ENCODE data around the gene RSPO1. TPM values are rescaled to one million over a fixed set of nuclear protein-coding genes. Genes with fewer than 3 reads are reported as not detected.

The RSPO1 gene
- total RNA-seq, 1 donor from 2014 or later: not detected

DNA sequence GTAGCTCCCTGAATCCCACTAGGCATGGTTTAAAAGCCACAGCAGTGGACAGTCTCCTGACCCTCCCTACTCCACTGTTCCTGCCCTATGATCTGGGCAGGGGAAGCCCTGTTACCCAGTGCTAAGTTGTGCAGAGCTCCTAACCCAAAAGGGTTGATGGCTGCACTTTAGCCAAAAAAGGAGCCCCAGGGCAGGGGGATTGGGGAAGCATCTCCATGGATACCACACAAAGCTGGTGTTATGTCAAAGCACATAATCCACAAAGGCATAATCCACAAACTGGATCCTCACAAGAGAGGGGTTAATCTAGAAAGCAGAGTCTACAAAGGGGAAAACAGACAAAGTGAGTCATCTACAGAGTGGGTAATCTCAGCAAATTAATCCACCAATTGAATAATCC, 5.7 kb downstream of the RSPO1 start:
- intact Hi-C loops (cut with DNase I): no loop called here
- DNase-seq (ENCODE audit: low spot score): no peak

DNA sequence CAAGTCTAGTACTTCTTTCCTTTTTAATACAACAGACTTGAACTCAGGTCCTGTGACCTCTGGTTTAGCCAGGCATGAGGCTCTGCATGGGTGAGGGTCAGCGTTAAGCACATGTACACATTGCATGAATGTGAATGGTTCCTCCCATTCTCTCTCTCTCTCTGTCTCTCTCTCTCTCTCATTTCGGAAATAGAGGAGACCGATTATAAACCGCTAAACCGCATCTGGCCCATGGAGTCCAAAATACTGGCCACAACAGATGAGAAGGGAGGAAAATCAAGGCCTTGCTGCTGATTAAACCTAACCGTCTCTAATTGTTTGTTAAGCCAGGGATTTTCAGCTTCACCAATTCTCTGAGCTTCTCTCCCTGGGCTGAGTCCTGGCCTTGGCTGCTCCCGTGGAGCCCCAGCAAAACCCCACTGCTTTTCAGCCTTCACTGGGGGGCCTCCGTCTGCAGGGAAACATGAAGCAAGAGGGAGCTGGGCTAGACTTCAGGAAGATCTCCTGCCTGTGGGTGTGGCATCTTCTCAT, 6.6 kb downstream of the RSPO1 start:
- intact Hi-C loops (cut with DNase I): no loop called here

GRCh38 chr1:37622131-37622530, 12.6 kb downstream of the RSPO1 start:
- DNase-seq (ENCODE audit: low spot score): no peak
- intact Hi-C loops (cut with DNase I): no loop called here

More for the DNA sequence above, 6.6 kb downstream of the RSPO1 start:
- DNase-seq (ENCODE audit: low spot score): no peak

GRCh38 chr1:37621326-37621870, 13.3 kb downstream of the RSPO1 start:
- DNase-seq (ENCODE audit: low spot score): no peak
- intact Hi-C loops (cut with DNase I): no loop called here

DNA sequence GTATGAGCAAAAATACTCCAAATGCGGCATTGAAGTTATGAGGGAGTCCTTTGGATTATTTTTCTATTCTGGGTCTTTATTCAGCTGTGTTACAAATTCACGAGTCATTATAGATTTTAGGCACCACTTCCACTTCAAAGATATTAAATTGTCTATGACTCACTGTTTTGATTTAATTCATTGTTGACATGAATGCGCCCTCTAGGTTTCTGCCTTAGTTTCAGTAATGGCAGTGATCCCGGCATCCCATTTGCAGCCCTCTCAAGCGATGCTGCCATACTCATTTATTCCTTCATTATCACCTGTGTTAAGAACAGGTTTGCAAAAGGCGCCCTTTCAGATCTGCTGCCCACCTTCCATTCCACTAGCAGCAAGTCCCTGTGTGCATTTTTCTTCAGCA, 14.0 kb downstream of the RSPO1 start:
- intact Hi-C loops (cut with DNase I): no loop called here
- no peak for DNase-seq (ENCODE audit: low spot score)

DNA sequence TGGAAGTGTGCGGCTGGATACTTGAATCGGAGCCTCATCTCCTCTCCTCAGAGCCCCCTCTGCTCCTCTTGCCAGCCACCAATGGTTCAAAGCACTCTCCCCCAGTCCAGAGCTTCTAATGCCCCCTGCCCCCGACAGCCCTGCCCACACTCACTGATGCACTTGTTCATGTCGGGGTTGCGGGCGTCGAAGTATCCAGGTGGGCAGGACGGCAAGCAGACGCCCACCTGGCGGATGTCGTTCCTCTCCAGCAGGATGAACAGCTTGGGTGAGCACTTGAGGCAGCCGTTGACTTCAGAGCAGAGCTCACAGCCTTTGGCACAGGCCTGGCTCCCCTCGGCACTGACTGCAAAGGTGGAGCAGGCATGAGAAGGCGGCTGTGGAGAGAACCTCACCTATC, 18.4 kb downstream of the RSPO1 start:
- no peak for DNase-seq (ENCODE audit: low spot score)
- intact Hi-C loops (cut with DNase I): no loop called here

GRCh38 chr1:37614105-37614504, 20.6 kb downstream of the RSPO1 start:
- no peak for DNase-seq (ENCODE audit: low spot score)
- intact Hi-C loops (cut with DNase I): no loop called here

DNA sequence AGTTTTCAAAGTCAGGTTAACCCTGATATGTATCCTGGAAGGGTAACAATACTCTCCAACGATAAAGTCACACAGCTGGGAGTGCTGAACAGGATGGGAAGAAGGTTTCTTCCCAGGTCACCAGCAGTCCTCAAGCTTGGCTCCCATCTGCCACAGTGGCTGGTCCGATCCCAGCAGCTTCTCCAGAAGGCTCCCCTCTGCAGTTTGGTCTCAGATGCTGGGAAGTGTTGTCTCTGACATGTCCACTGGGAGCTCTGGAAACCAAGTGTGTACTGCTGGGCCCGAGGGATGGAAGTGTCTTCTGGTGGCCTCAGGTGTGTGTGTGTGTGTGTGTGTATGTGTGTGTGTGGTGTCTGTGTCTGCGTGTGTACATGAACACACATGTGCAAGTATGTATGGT, 22.5 kb downstream of the RSPO1 start:
- DNase-seq (ENCODE audit: low spot score): no peak
- intact Hi-C loops (cut with DNase I): no loop called here

DNA sequence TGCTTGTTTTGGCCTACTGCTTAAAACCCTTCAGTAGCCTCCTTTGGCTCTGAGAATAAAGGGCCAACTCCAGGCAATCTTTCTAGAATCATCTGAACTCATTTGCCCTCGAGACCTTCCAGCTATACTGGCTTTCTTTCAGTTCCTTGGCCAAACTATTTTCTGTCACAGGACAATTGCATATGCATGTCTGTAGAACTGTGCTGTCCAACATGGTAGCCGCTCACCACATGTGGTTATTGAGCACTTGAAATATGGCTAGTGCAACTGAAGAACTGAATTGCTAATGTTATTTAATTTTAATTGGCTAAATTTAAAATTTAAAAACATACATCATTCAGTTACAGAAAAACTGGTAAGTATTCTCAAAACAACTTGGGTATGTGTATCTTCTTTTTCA, 24.7 kb downstream of the RSPO1 start:
- intact Hi-C loops (cut with DNase I): loop anchor here (10.0 kb wide), 1 partner anchor 155 kb away; no protein-coding TSS in a partner anchor
- DNase-seq (ENCODE audit: low spot score): no peak

DNA sequence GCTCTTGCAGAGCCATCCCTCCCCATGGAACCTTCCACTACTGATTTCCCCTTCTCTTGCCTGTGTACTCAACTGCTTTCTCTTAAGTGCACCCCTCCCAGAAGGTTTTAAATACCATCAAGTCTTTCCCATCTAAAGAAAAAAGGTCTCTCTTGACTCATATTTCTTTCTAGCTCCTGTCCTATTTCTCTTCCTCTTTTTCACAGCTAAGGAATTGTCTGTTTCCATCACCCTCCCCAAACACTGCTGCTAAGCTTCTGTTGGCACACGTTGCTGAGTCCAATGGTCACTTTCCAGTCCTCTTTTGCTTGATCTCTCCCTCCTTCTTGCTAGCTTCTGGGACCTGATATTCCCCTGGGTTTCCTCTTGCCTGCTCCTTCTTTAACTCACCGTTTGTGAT, 25.7 kb downstream of the RSPO1 start:
- DNase-seq (ENCODE audit: low spot score): no peak
- intact Hi-C loops (cut with DNase I): loop anchor here (10.0 kb wide), 1 partner anchor 154 kb away; no protein-coding TSS in a partner anchor

DNA sequence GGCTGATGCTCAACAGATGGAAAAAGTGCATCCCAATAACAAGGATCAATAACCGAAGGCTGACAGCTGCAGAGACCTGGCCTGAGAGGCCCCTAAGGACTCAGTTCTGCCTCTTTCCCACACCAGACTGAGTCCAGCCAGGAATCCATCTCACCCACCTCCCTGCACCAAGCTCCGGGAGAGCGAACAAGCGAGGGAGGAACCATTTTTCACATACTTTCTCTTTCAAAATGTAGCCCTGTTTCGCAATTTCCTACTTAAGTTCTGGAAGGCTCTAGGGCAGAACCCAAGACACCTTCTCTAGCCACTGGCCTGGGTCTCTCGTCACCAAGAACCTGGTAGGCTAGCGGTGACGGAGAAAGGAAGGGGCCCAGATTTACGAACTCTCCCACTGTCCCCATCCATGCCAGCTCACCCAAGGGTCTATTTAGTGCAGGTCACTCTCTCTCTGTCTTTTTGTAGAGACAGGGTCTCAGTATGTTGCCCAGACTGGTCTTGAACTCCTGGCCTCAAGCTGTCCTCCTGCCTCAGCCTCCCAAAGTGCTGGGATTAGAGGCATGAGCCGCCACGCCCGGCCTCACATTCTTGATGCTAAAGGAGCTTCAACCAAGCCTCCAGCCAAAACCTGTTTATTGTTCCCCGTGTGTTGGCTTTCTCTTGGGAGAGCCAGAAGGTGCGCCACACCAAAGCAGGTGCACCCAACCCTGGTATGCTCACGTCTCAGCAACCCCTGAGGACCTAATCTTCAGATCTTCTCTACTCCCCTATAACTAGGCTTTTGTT, 28.0 kb downstream of the RSPO1 start:
- intact Hi-C loops (cut with DNase I): loop anchor here (10.0 kb wide), 1 partner anchor 152 kb away; no protein-coding TSS in a partner anchor
- no peak for DNase-seq (ENCODE audit: low spot score)

- no peak for DNase-seq (ENCODE audit: low spot score)
- intact Hi-C loops (cut with DNase I): loop anchor here (10.0 kb wide), 1 partner anchor 151 kb away; no protein-coding TSS in a partner anchor
Measured at GRCh38 chr1:37605806-37606474, 28.8 kb downstream of the RSPO1 start.

DNA sequence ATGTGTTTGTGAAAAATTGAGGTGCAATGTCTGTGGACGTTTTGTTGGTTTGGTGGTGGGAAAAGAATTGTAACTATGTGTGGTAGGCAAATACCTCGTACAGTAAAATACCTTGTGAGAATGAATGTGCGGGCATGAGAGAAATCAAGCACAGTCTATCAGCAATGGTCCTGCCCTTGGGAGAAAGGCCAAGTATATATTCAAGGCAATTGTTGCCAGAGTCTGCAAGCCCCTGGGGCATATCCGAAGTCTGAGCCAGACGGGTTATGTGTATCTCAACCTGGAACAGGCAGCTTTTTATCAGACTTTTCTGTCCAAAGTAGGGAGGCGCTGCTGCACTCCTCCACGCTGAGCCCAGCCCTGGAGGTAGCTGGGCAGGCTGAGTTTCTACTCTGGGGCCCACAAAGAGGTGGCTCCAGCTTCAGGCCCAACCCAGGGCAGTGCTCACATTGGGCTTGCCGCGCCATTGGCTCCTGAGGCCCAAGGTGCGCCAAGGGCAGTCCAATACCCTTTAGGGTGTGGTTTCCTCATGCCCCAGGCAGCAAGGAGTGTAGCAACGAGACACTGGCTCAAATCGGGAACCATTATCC, 29.5 kb downstream of the RSPO1 start:
- DNase-seq (ENCODE audit: low spot score): no peak
- intact Hi-C loops (cut with DNase I): loop anchor here (10.0 kb wide), 1 partner anchor 150 kb away; no protein-coding TSS in a partner anchor

- intact Hi-C loops (cut with DNase I): loop anchor here (2.0 to 10.0 kb wide), 2 partner anchors 80 to 148 kb away; no protein-coding TSS in a partner anchor
- no peak for DNase-seq (ENCODE audit: low spot score)
Measured at GRCh38 chr1:37602750-37603694, 31.7 kb downstream of the RSPO1 start.

GRCh38 chr1:37601441-37601840, 33.3 kb downstream of the RSPO1 start:
- DNase-seq (ENCODE audit: low spot score): no peak
- intact Hi-C loops (cut with DNase I): loop anchor here (10.0 kb wide), 1 partner anchor 147 kb away; no protein-coding TSS in a partner anchor

DNA sequence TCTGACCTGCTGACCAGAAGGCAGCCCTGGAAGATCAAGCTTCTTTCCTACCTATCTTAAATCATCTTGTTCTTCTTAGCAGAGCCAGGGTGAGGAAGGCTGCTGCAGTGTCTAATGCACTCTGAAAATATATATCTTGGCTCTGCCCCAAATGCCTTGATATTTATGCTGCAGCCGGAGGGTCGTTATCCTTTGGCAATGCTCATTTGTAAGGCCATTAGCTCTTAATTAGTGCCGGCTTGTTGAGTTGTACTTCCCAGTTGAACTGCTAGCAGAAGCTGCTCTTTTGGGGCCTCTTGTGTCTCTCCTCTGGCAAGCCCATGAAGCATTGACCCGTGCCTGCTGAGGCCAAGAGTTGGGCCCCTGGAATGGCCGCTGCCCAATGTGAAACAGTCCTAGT, 34.8 kb downstream of the RSPO1 start:
- intact Hi-C loops (cut with DNase I): loop anchor here (5.0 to 10.0 kb wide), 3 partner anchors 145 to 447 kb away; partner anchors contain the start of genes C1orf122, POU3F1 and YRDC
- no peak for DNase-seq (ENCODE audit: low spot score)

GRCh38 chr1:37596182-37596667, 38.5 kb downstream of the RSPO1 start:
- intact Hi-C loops (cut with DNase I): loop anchor here (1.0 to 10.0 kb wide), 3 partner anchors 42 to 451 kb away; partner anchors contain the start of genes C1orf122, POU3F1, SNIP1 and YRDC
- no peak for DNase-seq (ENCODE audit: low spot score)
